ENCODE measurements around the gene MAFF. TPM values are rescaled to one million over a fixed set of nuclear protein-coding genes. Genes with fewer than 3 reads are reported as not detected.
"Not testable (repeated sequence)": the region's sequence is repeated elsewhere in the genome, so short reads cannot be mapped to it uniquely, and the experiment has no call there.

The MAFF gene
- total RNA-seq (1 to 10 TPM; 3.7 to 5.8 TPM), polyA plus RNA-seq (ENCODE audit: insufficient read depth, low read depth, low replicate concordance) (3.2 TPM)
- long read RNA-seq, donor 1, partial matches to known transcripts = 0 of 11 reads
- long read RNA-seq, donor 1, other reads (novel, unspliced or antisense) = 8 of 11 reads
- long read RNA-seq, donor 2 = 0 reads

- TF ChIP-seq POLR2A (IDR thresholded peaks at IDR 0.05) = peak; percentile 49
- no peak for TF ChIP-seq CTCF (IDR thresholded peaks at IDR 0.05)
- intact Hi-C loops (cut with DNase I; ENCODE audit: low total_unique reads) = no loop called here
Measured at GRCh38 chr22:38201711-38202436, at the start of gene MAFF. Gene MAFF, plus strand, starts transcription at chr22:38201994. Its CDS starts 11,860 bp downstream, at chr22:38213854.

GRCh38 chr22:38153821-38154562, 47.8 kb upstream of the MAFF start:
- Histone ChIP-seq H3K36me3 (ENCODE audit: low read depth, missing control alignments) (no peaks in the 10 kb centered on the region), H3K27ac (no peak overlapping the region), H3K27me3 (no peaks in the 10 kb centered on the region), H3K4me3 (no peak overlapping the region), H3K4me1 (no peaks in the 10 kb centered on the region), H3K9me3 (no peaks in the 10 kb centered on the region)
- DNase-seq = no peak
- TF ChIP-seq POLR2A (IDR thresholded peaks at IDR 0.05) (no peak), CTCF (IDR thresholded peaks at IDR 0.05) (no peak)
- WGBS, 2 donors = 54 to 55% methylated on average over 3 to 4 of the region's 4 CpGs
- intact Hi-C loops (cut with DNase I; ENCODE audit: low total_unique reads) = no loop called here

More at GRCh38 chr22:38201711-38202436, at the start of gene MAFF:
- 1 to 3% methylated on average over 21 to 59 of the region's 85 CpGs for WGBS, 2 donors
- H3K9me3 ChIP-seq = no peaks in the 10 kb centered on the region
- no peaks in the 10 kb centered on the region for H3K36me3 ChIP-seq (ENCODE audit: low read depth, missing control alignments)
- peak; percentile 97 for DNase-seq
- H3K4me1 ChIP-seq = peaks cover 25% of the 10 kb centered on the region
- H3K27ac ChIP-seq = peak within 1 kb of the TSS; percentile 98
- H3K27me3 ChIP-seq = no peaks in the 10 kb centered on the region
- peak within 1 kb of the TSS; percentile 83 to 91 for H3K4me3 ChIP-seq

GRCh38 chr22:38154563-38154915, 47.3 kb upstream of the MAFF start:
- H3K4me1 ChIP-seq; DNase-seq; H3K9me3 ChIP-seq; H3K27ac ChIP-seq; H3K4me3 ChIP-seq; H3K36me3 ChIP-seq (ENCODE audit: low read depth, missing control alignments); intact Hi-C loops (cut with DNase I; ENCODE audit: low total_unique reads); H3K27me3 ChIP-seq: not testable (repeated sequence)
- WGBS, 2 donors = 72 to 75% methylated on average over 1 of the region's 1 CpG

- H3K27ac ChIP-seq = no peak overlapping the region
- intact Hi-C loops (cut with DNase I; ENCODE audit: low total_unique reads) = no loop called here
- TF ChIP-seq CTCF (IDR thresholded peaks at IDR 0.05) (no peak), POLR2A (IDR thresholded peaks at IDR 0.05) (no peak)
- no peak for DNase-seq
- H3K36me3 ChIP-seq (ENCODE audit: low read depth, missing control alignments) = no peaks in the 10 kb centered on the region
- no peaks in the 10 kb centered on the region for H3K4me1 ChIP-seq
- no peak overlapping the region for H3K4me3 ChIP-seq
- WGBS, 2 donors = 85 to 100% methylated on average over 1 of the region's 1 CpG
- no peaks in the 10 kb centered on the region for H3K27me3 ChIP-seq
- H3K9me3 ChIP-seq = no peaks in the 10 kb centered on the region
Measured at GRCh38 chr22:38155703-38156102, 46.1 kb upstream of the MAFF start.
